CMK (cell line): ENCODE measurements around the gene PPP2R2D.
A peak's percentile ranks its signal among the peaks of the same experiment; 100 is the strongest.
"Not testable (repeated sequence)": the region's sequence is repeated elsewhere in the genome, so short reads cannot be mapped to it uniquely, and the experiment has no call there.

Source experiments
- DNase-seq: peaks from one replicate; pipeline ENCODE4 v3.0.0-alpha.2; 2010; ENCODE audit warnings: low read depth

PPP2R2D gene

GRCh38 chr10:131977323-131978096, 76.7 kb downstream of the PPP2R2D start:
- no peak for DNase-seq

DNA sequence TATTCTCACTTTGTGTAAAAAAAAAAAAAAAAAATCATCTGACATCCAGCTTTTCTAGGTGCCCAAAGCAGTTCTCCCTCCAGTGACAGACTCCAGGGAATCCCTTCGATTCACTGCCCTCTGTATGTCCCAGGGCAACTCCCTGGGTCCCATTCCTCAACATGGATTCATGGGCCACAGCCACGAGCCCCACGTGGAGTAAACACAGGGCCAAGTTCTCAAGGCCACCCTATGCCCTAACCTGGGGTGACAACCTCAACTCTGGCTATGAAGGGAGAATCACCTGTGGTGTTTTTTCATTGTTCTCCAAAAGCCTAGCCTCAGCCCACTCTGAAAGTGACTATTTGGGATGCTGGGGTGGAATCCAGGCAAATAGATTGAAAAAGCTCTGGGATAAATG, 77.6 kb downstream of the PPP2R2D start:
- DNase-seq: no peak

- DNase-seq: no peak
These were observed 78.0 kb downstream of the PPP2R2D start for GRCh38 chr10:131978851-131979250.

DNA sequence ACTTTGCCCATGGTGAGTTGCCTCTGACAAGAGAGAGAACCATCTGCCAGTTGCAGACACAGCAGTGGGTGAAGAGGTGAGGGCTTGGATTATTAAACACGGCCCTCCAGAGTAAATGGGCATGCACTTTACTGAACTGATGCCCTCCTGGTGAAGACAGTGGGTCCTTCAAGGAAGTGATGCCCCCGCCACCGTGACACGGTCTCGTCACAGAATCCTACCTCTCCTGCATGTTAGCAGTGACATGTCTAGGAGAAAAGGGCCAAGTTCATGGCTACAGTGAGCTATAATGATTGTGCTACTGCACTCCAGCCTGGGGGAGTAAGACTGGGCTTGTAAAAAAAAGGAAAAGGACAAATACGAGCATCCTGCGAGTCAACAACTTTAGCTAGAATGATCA, 78.5 kb downstream of the PPP2R2D start:
- no peak for DNase-seq

DNA sequence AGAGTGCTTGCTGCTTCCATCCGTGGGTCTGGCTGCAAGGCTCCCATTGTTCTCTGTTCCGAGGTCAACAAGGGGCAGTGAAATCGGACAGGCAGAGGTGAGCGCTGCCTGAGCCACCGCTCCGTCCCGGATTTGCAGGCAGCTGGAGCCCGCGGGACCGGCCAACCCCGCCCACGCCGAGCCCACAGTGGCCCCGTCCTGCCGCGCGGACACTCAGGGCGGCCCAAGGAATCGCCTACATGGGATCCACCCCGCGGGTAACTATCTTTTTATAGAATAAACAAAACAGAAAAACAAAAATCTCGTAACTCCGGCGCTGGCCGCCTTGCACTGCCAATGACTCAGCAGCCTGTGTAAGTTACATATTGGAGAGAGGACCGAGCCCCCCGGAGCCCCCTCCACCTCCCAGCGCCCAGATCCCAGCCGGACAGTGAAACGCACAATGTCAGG, 79.0 kb downstream of the PPP2R2D start:
- no peak for DNase-seq

- no peak for DNase-seq
These were observed 79.5 kb downstream of the PPP2R2D start for GRCh38 chr10:131980321-131980720.

- DNase-seq: no peak
These were observed 80.1 kb downstream of the PPP2R2D start for GRCh38 chr10:131980761-131981428.

- peak; percentile 80 for DNase-seq
These were observed 80.8 kb downstream of the PPP2R2D start, which contains the start of gene BNIP3 for GRCh38 chr10:131981429-131982184. Gene BNIP3, minus strand, starts transcription at chr10:131981923. Its CDS starts 117 bp downstream, at chr10:131981806.

- DNase-seq: no peak
These were observed 81.5 kb downstream of the PPP2R2D start for GRCh38 chr10:131982185-131982756.

- DNase-seq: no peak
These were observed 82.0 kb downstream of the PPP2R2D start for GRCh38 chr10:131982796-131983195.

GRCh38 chr10:131983780-131984179, 83.0 kb downstream of the PPP2R2D start:
- DNase-seq: no peak

- DNase-seq: not testable (repeated sequence)
These were observed 86.0 kb downstream of the PPP2R2D start for GRCh38 chr10:131986851-131987250.

- DNase-seq: not testable (repeated sequence)
These were observed 86.5 kb downstream of the PPP2R2D start for GRCh38 chr10:131987301-131987700.

- not testable (repeated sequence) for DNase-seq
These were observed 87.0 kb downstream of the PPP2R2D start for GRCh38 chr10:131987786-131988185.

DNA sequence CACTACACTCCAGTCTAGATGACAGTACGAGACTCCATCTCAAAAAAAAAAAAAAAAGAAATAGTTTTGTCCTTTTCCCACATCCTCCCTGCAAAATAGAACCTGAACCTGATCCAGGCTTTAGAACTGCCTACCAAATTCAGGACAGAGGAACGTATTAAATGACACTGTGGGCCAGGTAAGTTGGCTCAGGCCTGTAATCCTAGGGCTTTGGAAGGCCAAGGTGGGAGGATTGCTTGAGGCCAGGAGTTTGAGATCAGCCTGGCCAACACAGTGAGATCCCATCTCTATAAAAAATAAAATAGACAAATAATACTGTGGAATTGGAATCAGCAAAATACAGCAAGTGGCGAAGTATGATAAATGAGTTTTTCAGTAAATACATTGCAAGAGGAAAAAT, 90.9 kb downstream of the PPP2R2D start:
- DNase-seq: no peak

DNA sequence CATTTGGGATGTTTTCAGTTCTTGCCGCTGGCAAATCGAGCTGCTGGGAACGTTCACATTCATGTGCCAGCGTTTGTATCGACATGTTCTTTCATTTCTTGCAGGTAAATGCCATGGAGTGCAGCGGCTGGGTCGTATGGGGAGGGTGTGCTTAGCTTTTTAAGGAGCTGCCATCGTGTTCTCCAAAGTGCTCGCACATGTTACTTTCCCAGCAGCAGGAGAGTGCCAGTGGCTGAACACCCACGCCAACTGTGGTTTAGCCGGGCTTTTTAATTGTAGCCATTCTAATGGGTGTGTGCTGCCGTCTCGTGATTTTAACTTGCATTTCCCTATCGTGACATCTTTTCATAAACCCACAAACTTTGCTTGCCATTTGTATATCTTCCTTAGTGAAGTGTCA, 92.5 kb downstream of the PPP2R2D start:
- DNase-seq: no peak

- no peak for DNase-seq
These were observed 93.6 kb downstream of the PPP2R2D start for GRCh38 chr10:131994435-131994834.

DNA sequence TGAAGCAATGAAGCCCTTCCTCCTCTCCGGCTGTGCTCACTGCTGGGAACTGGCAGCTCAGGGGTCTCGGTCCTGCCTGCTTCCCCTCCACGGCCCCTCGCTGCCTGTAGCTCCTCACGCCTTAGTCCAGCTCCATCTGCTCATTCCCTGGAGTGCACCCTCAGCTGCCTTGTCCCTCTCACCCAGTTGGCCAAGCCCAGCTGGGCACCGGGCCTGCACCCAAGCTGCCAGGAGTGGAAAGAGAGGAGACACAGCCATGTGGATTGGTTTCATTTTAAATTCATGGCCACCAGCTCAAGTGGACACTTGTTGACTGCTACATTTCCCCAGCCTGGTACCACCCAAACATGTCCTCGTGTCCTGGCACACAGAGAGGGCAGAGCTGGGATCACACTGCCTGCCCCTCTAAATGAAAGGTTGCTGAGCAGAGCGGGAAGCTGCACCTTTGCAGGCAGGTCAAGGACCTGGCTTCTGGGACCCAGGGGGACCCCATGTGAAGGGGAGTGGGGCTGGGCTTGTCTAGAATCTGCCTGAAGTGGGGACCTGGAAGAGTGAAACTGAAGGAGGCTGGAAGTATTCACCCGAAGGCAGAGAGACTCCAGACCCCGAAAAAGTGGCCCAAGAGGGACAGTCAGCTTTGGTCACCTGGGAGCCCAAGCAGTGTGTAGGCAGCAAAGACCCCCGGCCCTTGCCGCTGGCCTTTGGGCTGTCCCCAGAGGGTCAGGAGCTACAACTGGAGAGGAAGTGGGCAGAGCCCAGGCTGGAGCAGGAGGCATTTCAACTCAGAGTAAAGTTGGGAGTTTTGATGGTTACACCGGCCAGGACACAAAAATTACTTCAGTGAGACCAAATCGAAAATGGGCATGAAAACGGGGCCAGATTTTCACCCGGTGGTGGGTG, 95.9 kb downstream of the PPP2R2D start:
- no peak for DNase-seq

- no peak for DNase-seq
These were observed 96.7 kb downstream of the PPP2R2D start for GRCh38 chr10:131997366-131998049.

GRCh38 chr10:131998050-131998844, 97.4 kb downstream of the PPP2R2D start:
- DNase-seq: no peak
